Activated CD4-positive, alpha-beta memory T cell treated with anti-CD3 and anti-CD28 coated beads, Interleukin-2, amount 10 ng/mL, durations not matched to agents 7 days and 5 days (primary cell): ENCODE data around the gene LYPD3. TPM values are rescaled to one million over a fixed set of nuclear protein-coding genes. Genes with fewer than 3 reads are reported as not detected.

Experiments used
- CTCF ChIA-PET: fragments of 350-600 bp; sonication (Branson Sonifier 250); formaldehyde crosslinking; loops from one replicate; lab custom pipeline; 2021; ENCODE audit warnings: antibody characterized with exemption, inconsistent platforms; lab: Charles Lee
- POLR2A ChIA-PET: fragments of 350-600 bp; sonication (Branson Sonifier 250); formaldehyde crosslinking; loops from one replicate; lab custom pipeline; 2021; ENCODE audit warnings: antibody characterized with exemption; lab: Charles Lee
- DNase-seq: peaks from one replicate; pipeline ENCODE4 v3.0.0-alpha.2; 2020
- H3K27ac Mint-ChIP-seq: one replicate; pipeline ENCODE4 v1.8.0; 2021; ENCODE audit warnings: mild to moderate bottlenecking, mixed read lengths
- H3K27me3 Mint-ChIP-seq: one replicate; pipeline ENCODE4 v1.8.0; 2021; ENCODE audit warnings: mixed read lengths
- H3K36me3 Mint-ChIP-seq: one replicate; pipeline ENCODE4 v1.8.0; 2021; ENCODE audit warnings: low read depth, mixed read lengths
- H3K4me1 Mint-ChIP-seq: one replicate; pipeline ENCODE4 v1.8.0; 2021; ENCODE audit warnings: mixed read lengths
- H3K4me3 Mint-ChIP-seq: one replicate; pipeline ENCODE4 v1.8.0; 2021; ENCODE audit warnings: mild to moderate bottlenecking, mixed read lengths
- H3K9me3 Mint-ChIP-seq: one replicate; pipeline ENCODE4 v1.8.0; 2021; ENCODE audit warnings: mixed read lengths
- total RNA-seq, 2 experiments: library from RNA; stranded (reverse); gene quantifications; one replicate each; pipeline ENCODE4 v1.2.3, GENCODE V29; 2021

LYPD3 gene
- total RNA-seq, 2 experiments from 2014 or later: 0.63 to 1.0 TPM

- Mint-ChIP-seq H3K4me1 (peaks cover 40% of the 10 kb centered on the region), H3K36me3 (no peaks in the 10 kb centered on the region), H3K9me3 (no peaks in the 10 kb centered on the region), H3K4me3 (no peak overlapping the region), H3K27ac (no peak overlapping the region), H3K27me3 (peaks cover 6% of the 10 kb centered on the region)
- no peak for DNase-seq
- POLR2A ChIA-PET: no interaction called here
- CTCF ChIA-PET: interaction anchor here (0.7 to 1.9 kb wide), 3 partner anchors 12 to 350 kb away, joined by 3 to 5 read pairs (median 3); no protein-coding TSS in a partner anchor
Measured at GRCh38 chr19:43468354-43469159, 3.1 kb upstream of the LYPD3 start.

- Mint-ChIP-seq H3K4me1 (peaks cover 40% of the 10 kb centered on the region), H3K27ac (no peak overlapping the region), H3K36me3 (no peaks in the 10 kb centered on the region), H3K27me3 (peaks cover 6% of the 10 kb centered on the region), H3K9me3 (no peaks in the 10 kb centered on the region), H3K4me3 (no peak overlapping the region)
- DNase-seq: no peak
- CTCF ChIA-PET: interaction anchor here (0.7 to 2.3 kb wide), 3 partner anchors 21 to 351 kb away, joined by 3 to 6 read pairs (median 5); no protein-coding TSS in a partner anchor
- POLR2A ChIA-PET: no interaction called here
Measured at GRCh38 chr19:43467730-43468129, 2.3 kb upstream of the LYPD3 start.

GRCh38 chr19:43467276-43467675, 1.9 kb upstream of the LYPD3 start:
- H3K36me3 Mint-ChIP-seq: no peaks in the 10 kb centered on the region
- POLR2A ChIA-PET: no interaction called here
- H3K27ac Mint-ChIP-seq: no peak overlapping the region
- no peaks in the 10 kb centered on the region for H3K9me3 Mint-ChIP-seq
- peaks cover 42% of the 10 kb centered on the region for H3K4me1 Mint-ChIP-seq
- peaks cover 6% of the 10 kb centered on the region for H3K27me3 Mint-ChIP-seq
- no peak for DNase-seq
- CTCF ChIA-PET: interaction anchor here (1.9 to 2.3 kb wide), 2 partner anchors 20 to 35 kb away, joined by 5 to 6 read pairs; no protein-coding TSS in a partner anchor
- H3K4me3 Mint-ChIP-seq: no peak overlapping the region

GRCh38 chr19:43466793-43467192, 1.4 kb upstream of the LYPD3 start:
- H3K9me3 Mint-ChIP-seq: no peaks in the 10 kb centered on the region
- no peak for DNase-seq
- CTCF ChIA-PET: interaction anchor here (1.1 to 2.3 kb wide), 3 partner anchors 20 to 52 kb away, joined by 3 to 6 read pairs (median 5); no protein-coding TSS in a partner anchor
- POLR2A ChIA-PET: interaction anchor here (1.7 kb wide), 1 partner anchor 38 kb away, joined by 9 read pairs; the partner anchor contains the start of gene PHLDB3
- peaks cover 6% of the 10 kb centered on the region for H3K27me3 Mint-ChIP-seq
- H3K4me3 Mint-ChIP-seq: no peak overlapping the region
- H3K27ac Mint-ChIP-seq: no peak overlapping the region
- no peaks in the 10 kb centered on the region for H3K36me3 Mint-ChIP-seq
- peaks cover 45% of the 10 kb centered on the region for H3K4me1 Mint-ChIP-seq

GRCh38 chr19:43464134-43464775, 1.2 kb downstream of the LYPD3 start:
- H3K36me3 Mint-ChIP-seq: no peaks in the 10 kb centered on the region
- ChIA-PET POLR2A (interaction anchor here (0.7 to 2.8 kb wide), 9 partner anchors 10 to 290 kb away, joined by 3 to 23 read pairs (median 5); partner anchors contain the start of genes PHLDB3, SMG9 and ZNF575), CTCF (interaction anchor here (0.5 to 3.2 kb wide), 14 partner anchors 9 to 204 kb away, joined by 3 to 49 read pairs (median 10); partner anchors contain the start of gene PHLDB3)
- H3K27me3 Mint-ChIP-seq: peaks cover 12% of the 10 kb centered on the region
- no peak for DNase-seq
- H3K4me3 Mint-ChIP-seq: peak overlapping the region; percentile 88
- H3K9me3 Mint-ChIP-seq: no peaks in the 10 kb centered on the region
- peak overlapping the region; percentile 93 for H3K27ac Mint-ChIP-seq
- peaks cover 41% of the 10 kb centered on the region for H3K4me1 Mint-ChIP-seq

- Mint-ChIP-seq H3K4me1 (peaks cover 34% of the 10 kb centered on the region), H3K27me3 (peaks cover 12% of the 10 kb centered on the region), H3K27ac (peak overlapping the region; percentile 93), H3K4me3 (peak overlapping the region; percentile 88), H3K36me3 (no peaks in the 10 kb centered on the region), H3K9me3 (no peaks in the 10 kb centered on the region)
- ChIA-PET CTCF (interaction anchor here (0.6 to 3.2 kb wide), 17 partner anchors 9 to 205 kb away, joined by 3 to 49 read pairs (median 7); partner anchors contain the start of gene PHLDB3), POLR2A (interaction anchor here (0.7 to 2.8 kb wide), 13 partner anchors 11 to 291 kb away, joined by 3 to 23 read pairs (median 5); partner anchors contain the start of genes IRGQ, PHLDB3, SMG9 and ZNF575)
- DNase-seq: peak; percentile 99
Measured at GRCh38 chr19:43463381-43464133, 1.9 kb downstream of the LYPD3 start.

GRCh38 chr19:43462785-43463380, 2.5 kb downstream of the LYPD3 start:
- Mint-ChIP-seq H3K36me3 (no peaks in the 10 kb centered on the region), H3K9me3 (no peaks in the 10 kb centered on the region), H3K27ac (peak overlapping the region; percentile 93), H3K4me3 (peak overlapping the region; percentile 88), H3K4me1 (peaks cover 28% of the 10 kb centered on the region), H3K27me3 (peaks cover 12% of the 10 kb centered on the region)
- POLR2A ChIA-PET: interaction anchor here (1.0 to 2.8 kb wide), 10 partner anchors 11 to 291 kb away, joined by 3 to 23 read pairs (median 5); partner anchors contain the start of genes IRGQ, PHLDB3, SMG9 and ZNF575
- CTCF ChIA-PET: interaction anchor here (0.8 to 3.2 kb wide), 16 partner anchors 10 to 206 kb away, joined by 3 to 49 read pairs (median 8); partner anchors contain the start of gene PHLDB3
- no peak for DNase-seq

- no peaks in the 10 kb centered on the region for H3K36me3 Mint-ChIP-seq
- H3K9me3 Mint-ChIP-seq: no peaks in the 10 kb centered on the region
- H3K27me3 Mint-ChIP-seq: peaks cover 12% of the 10 kb centered on the region
- DNase-seq: no peak
- CTCF ChIA-PET: interaction anchor here (1.8 to 3.2 kb wide), 6 partner anchors 12 to 92 kb away, joined by 7 to 49 read pairs (median 17); partner anchors contain the start of gene PHLDB3
- POLR2A ChIA-PET: interaction anchor here (1.5 to 2.8 kb wide), 4 partner anchors 12 to 134 kb away, joined by 3 to 23 read pairs (median 9); partner anchors contain the start of genes IRGQ, PHLDB3 and ZNF576
- peaks cover 24% of the 10 kb centered on the region for H3K4me1 Mint-ChIP-seq
- no peak overlapping the region for H3K27ac Mint-ChIP-seq
- H3K4me3 Mint-ChIP-seq: no peak overlapping the region
Measured at GRCh38 chr19:43462383-43462782, 3.0 kb downstream of the LYPD3 start.

GRCh38 chr19:43461303-43461702, 4.1 kb downstream of the LYPD3 start:
- ChIA-PET POLR2A (interaction anchor here (0.9 to 1.2 kb wide), 2 partner anchors 22 to 43 kb away, joined by 3 to 5 read pairs; partner anchors contain the start of gene PHLDB3), CTCF (interaction anchor here (0.6 to 2.8 kb wide), 3 partner anchors 14 to 133 kb away, joined by 3 to 19 read pairs (median 4); no protein-coding TSS in a partner anchor)
- no peak for DNase-seq
- H3K27me3 Mint-ChIP-seq: peaks cover 12% of the 10 kb centered on the region
- no peak overlapping the region for H3K4me3 Mint-ChIP-seq
- H3K36me3 Mint-ChIP-seq: no peaks in the 10 kb centered on the region
- peaks cover 20% of the 10 kb centered on the region for H3K4me1 Mint-ChIP-seq
- H3K9me3 Mint-ChIP-seq: no peaks in the 10 kb centered on the region
- no peak overlapping the region for H3K27ac Mint-ChIP-seq

- POLR2A ChIA-PET: interaction anchor here (0.9 to 1.4 kb wide), 3 partner anchors 14 to 44 kb away, joined by 3 to 5 read pairs (median 3); partner anchors contain the start of gene PHLDB3
- no peak overlapping the region for H3K4me3 Mint-ChIP-seq
- no peak overlapping the region for H3K27ac Mint-ChIP-seq
Measured at GRCh38 chr19:43460362-43461016, 4.9 kb downstream of the LYPD3 start.

GRCh38 chr19:43457809-43458208, 7.6 kb downstream of the LYPD3 start:
- DNase-seq: no peak
- Mint-ChIP-seq H3K36me3 (no peaks in the 10 kb centered on the region), H3K4me1 (peaks cover 10% of the 10 kb centered on the region), H3K27ac (no peak overlapping the region), H3K9me3 (no peaks in the 10 kb centered on the region), H3K4me3 (no peak overlapping the region), H3K27me3 (peaks cover 8% of the 10 kb centered on the region)
- ChIA-PET POLR2A (no interaction called here), CTCF (interaction anchor here (0.7 to 3.8 kb wide), 4 partner anchors 10 to 196 kb away, joined by 3 to 33 read pairs (median 3); no protein-coding TSS in a partner anchor)

More at GRCh38 chr19:43460362-43461016, 4.9 kb downstream of the LYPD3 start:
- H3K36me3 Mint-ChIP-seq: no peaks in the 10 kb centered on the region
- peaks cover 19% of the 10 kb centered on the region for H3K4me1 Mint-ChIP-seq
- CTCF ChIA-PET: interaction anchor here (1.3 to 2.8 kb wide), 2 partner anchors 14 to 59 kb away, joined by 4 to 19 read pairs; no protein-coding TSS in a partner anchor
- no peaks in the 10 kb centered on the region for H3K9me3 Mint-ChIP-seq
- no peak for DNase-seq
- peaks cover 8% of the 10 kb centered on the region for H3K27me3 Mint-ChIP-seq
